GM13977 (cell line): ENCODE measurements around the gene MAMDC2.

Experiments
- DNase-seq: peaks from one replicate; pipeline ENCODE4 v3.0.0; 2012; ENCODE audit warnings: low spot score
- CTCF ChIP-seq: IDR thresholded peaks from 2 replicates; pipeline ENCODE4 v1.5.1; 2012; ENCODE audit warnings: mild to moderate bottlenecking, control low read depth; ENCODE audit not compliant: insufficient read depth; ENCODE audit errors: extremely low read depth, missing control alignments
- in situ Hi-C: fragments of 300-500 bp; cut with MboI; formaldehyde crosslinking; loops from one replicate; pipeline ENCODE4 v1.12.0; 2022; ENCODE audit warnings: low sequenced_read_pairs, low pct_unique_long_range_greater_than_20kb, mixed read lengths, inconsistent platforms; ENCODE audit not compliant: unreplicated experiment

MAMDC2 gene

DNA sequence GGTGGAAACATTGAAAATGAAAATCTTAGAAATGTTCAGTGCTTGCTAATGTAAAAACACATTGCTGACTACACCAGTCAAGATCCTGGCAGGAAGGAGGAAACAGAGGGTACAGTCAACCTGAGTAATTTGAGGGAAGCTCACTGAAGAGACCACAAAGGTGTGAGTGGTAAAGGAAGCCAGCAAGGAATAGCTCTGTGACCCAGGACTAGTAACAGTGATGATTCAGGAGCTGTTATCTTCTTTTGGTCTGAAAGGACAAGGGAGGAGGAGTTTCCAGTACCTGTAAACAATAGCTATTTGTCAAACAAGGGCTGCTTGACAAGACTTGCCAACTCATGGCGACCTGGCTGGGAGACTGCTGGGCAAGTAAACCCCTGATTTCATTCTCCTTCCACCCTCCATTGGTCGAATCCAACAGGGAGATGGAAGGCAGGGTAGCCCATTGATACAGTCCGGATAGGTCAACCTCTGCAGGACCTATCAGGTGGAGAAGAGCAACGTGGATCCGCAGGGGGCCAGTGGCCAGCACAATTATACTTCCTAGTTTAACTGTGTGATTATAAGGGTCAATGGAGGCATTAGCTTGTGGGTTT lies 68.1 kb downstream of the MAMDC2 start:
- no peak for TF ChIP-seq CTCF
- DNase-seq = no peak
- in situ Hi-C loops = loop anchor here (10.0 kb wide), 1 partner anchor 137 kb away; no protein-coding TSS in a partner anchor

- TF ChIP-seq CTCF = no peak
- in situ Hi-C loops = loop anchor here (10.0 kb wide), 1 partner anchor 138 kb away; no protein-coding TSS in a partner anchor
- DNase-seq = no peak
These were observed 69.3 kb downstream of the MAMDC2 start for GRCh38 chr9:70112981-70113380.

DNA sequence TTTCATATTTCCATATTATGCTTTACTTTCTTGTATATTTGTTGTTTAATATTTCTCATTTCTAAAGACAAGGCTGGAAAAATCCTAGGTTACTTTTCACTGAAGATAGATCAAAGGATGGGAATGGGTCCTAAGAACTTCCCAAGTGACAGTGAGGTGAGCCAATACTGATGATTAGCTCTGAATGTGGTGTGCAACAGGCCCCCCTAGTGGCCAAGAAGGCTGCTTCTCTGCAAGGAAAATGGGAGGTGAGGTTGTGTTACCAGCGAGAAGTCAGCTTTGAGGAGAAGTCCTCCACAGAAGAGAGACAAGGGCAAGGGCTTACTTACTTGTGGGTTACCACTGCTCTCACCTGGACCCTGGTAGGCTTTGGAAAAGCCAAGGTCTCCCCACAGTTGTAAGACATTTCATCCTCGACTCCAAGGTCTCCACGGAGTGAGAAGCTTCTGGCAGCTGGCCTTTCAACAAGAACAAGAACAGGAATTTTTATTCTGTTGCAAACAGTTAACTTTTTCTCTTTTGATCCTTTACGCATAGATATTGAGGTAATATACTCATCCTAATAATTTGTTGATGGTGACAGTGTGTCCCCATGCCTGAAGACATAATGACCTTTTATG lies 69.9 kb downstream of the MAMDC2 start:
- in situ Hi-C loops = loop anchor here (10.0 kb wide), 1 partner anchor 139 kb away; no protein-coding TSS in a partner anchor
- peak; percentile 86 for TF ChIP-seq CTCF
- DNase-seq = peak; percentile 42

GRCh38 chr9:70114898-70115297 lies 71.2 kb downstream of the MAMDC2 start:
- no peak for DNase-seq
- no peak for TF ChIP-seq CTCF

DNA sequence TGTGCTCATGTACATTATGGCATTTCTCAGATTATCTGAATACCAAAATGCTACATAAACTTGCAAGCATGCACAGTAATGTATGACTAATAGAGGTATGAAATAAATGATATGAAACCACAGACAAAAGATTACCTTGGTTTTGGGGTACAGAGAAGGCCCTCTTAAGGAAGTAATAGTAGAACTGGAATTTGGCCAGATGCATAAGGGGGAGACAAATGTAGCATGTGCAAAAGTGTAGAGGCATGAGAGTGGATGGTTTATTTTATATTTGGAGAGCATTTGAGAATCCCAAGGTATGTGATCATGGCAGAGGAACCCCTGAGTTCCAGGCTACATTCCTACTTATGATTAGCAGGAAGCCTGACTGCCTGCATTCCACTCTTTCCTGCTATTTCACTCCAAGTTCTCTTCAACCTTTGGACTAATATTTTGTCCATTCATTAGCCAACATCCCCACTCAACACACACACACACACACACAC lies 74.2 kb downstream of the MAMDC2 start:
- no peak for TF ChIP-seq CTCF
- in situ Hi-C loops = loop anchor here (10.0 kb wide), 1 partner anchor 143 kb away; no protein-coding TSS in a partner anchor
- no peak for DNase-seq

More at GRCh38 chr9:70114898-70115297, 71.2 kb downstream of the MAMDC2 start:
- in situ Hi-C loops = loop anchor here (10.0 kb wide), 1 partner anchor 140 kb away; no protein-coding TSS in a partner anchor

- in situ Hi-C loops = loop anchor here (10.0 kb wide), 1 partner anchor 145 kb away; no protein-coding TSS in a partner anchor
- TF ChIP-seq CTCF = no peak
- no peak for DNase-seq
These were observed 76.1 kb downstream of the MAMDC2 start for GRCh38 chr9:70119786-70120185.
